K562 (cell line): ENCODE measurements around the gene LPAR5. TPM values are rescaled to one million over a fixed set of nuclear protein-coding genes. Genes with fewer than 3 reads are reported as not detected.

Source experiments
- ATAC-seq: fragments of 200-7000 bp; cut with Tn5 transposase; 3 replicates; pipeline ENCODE4 v1.9.1; 2020; ENCODE audit warnings: moderate library complexity
- BruUV-seq: library from RNA; stranded (reverse); fragments of 400-500 nt; replicated peaks from 2 replicates; lab custom pipeline; 2021; lab: Mats Ljungman, UMichigan
- CTCF ChIA-PET: fragments of 300-600 bp; formaldehyde crosslinking; extraction: SDS; loops from one replicate; lab custom pipeline; 2021; ENCODE audit warnings: low intra/inter-chr PET ratio; lab: Yijun Ruan, JAX
- POLR2A ChIA-PET: fragments of 300-600, 350-650 bp; sonication (Branson Sonifier 250); formaldehyde crosslinking; extraction: SDS; loops from one replicate; lab custom pipeline; 2021; ENCODE audit warnings: antibody characterized with exemption, inconsistent platforms; lab: Yijun Ruan, JAX
- DNase-seq, 4 experiments: peaks; one replicate each; pipeline versions ENCODE4 v3.0.0 to v3.0.0-alpha.2; 2011 to 2018; ENCODE audit warnings: low spot score in 3 of 4, mixed read lengths in 3 of 4; ENCODE audit errors: extremely low read depth in 1 of 4
- FAIRE-seq: peaks from 2 replicates; lab custom pipeline; 2011; peaks lifted over from hg19 to GRCh38; lab: Jason Lieb, UNC
- H2AFZ ChIP-seq: 2 replicates; pipeline ENCODE4 v1.6.0; 2011; ENCODE audit warnings: low read depth, low read length, control low read depth, inconsistent platforms
- H3K27ac ChIP-seq: fragments of 200-600 bp; 3 replicates; pipeline ENCODE4 v1.8.0; 2011; ENCODE audit warnings: low read depth, mild to moderate bottlenecking, control low read depth, inconsistent platforms, low read length, moderate library complexity, mixed read lengths; ENCODE audit errors: extremely low read depth
- H3K27me3 ChIP-seq, 2 experiments: fragments of 300-600 bp in 1 of 2; 2 replicates in 1 of 2; 3 replicates in 1 of 2; pipeline versions ENCODE4 v1.6.0 to v1.8.0; 2011; ENCODE audit warnings: inconsistent platforms in 2 of 2, low read length in 2 of 2, mild to moderate bottlenecking in 1 of 2, mixed read lengths in 1 of 2, moderate library complexity in 1 of 2; ENCODE audit not compliant: control insufficient read depth in 2 of 2, insufficient read depth in 2 of 2
- H3K36me3 ChIP-seq: fragments of 300-600 bp; 3 replicates; pipeline ENCODE4 v1.8.0; 2011; ENCODE audit warnings: mild to moderate bottlenecking, low read length, inconsistent platforms; ENCODE audit not compliant: control insufficient read depth, insufficient read depth
- H3K4me1 ChIP-seq, 2 experiments: fragments of 200-600 bp in 1 of 2; replicated peaks in 1 of 2; 2 replicates in 1 of 2; 3 replicates in 1 of 2; pipeline versions ENCODE4 v1.5.1 to v1.8.0; 2011; ENCODE audit warnings: inconsistent platforms in 2 of 2, low read length in 2 of 2, mild to moderate bottlenecking in 1 of 2, mixed read lengths in 1 of 2, moderate library complexity in 1 of 2; ENCODE audit not compliant: control insufficient read depth in 2 of 2, insufficient read depth in 2 of 2
- H3K4me2 ChIP-seq: 2 replicates; pipeline ENCODE4 v1.6.1; 2011; ENCODE audit warnings: low read length, control low read depth, inconsistent platforms, mixed read lengths; ENCODE audit not compliant: insufficient read depth
- H3K4me3 ChIP-seq: fragments of 200-600 bp; sonication (generic), shearing (Covaris generic); 2 replicates; pipeline ENCODE4 v1.5.1; 2016; ENCODE audit warnings: control low read depth, inconsistent platforms
- H3K79me2 ChIP-seq: fragments of 200-600 bp; 3 replicates; pipeline ENCODE4 v1.8.0; 2011; ENCODE audit warnings: low read length, inconsistent platforms; ENCODE audit not compliant: control insufficient read depth, insufficient read depth
- H3K9ac ChIP-seq, 2 experiments: 2 replicates each; pipeline versions ENCODE4 v1.6.0 to v1.6.1; 2011; ENCODE audit warnings: low read depth in 2 of 2, low read length in 2 of 2, control low read depth in 1 of 2, inconsistent platforms in 1 of 2, mild to moderate bottlenecking in 1 of 2, mixed read lengths in 1 of 2; ENCODE audit not compliant: insufficient read depth in 1 of 2
- H3K9me1 ChIP-seq: one replicate; pipeline ENCODE4 v1.6.0; 2011; ENCODE audit warnings: inconsistent platforms, mild to moderate bottlenecking, low read length, moderate library complexity; ENCODE audit not compliant: control insufficient read depth, insufficient read depth
- H3K9me3 ChIP-seq: replicated peaks from 2 replicates; pipeline ENCODE4 v1.5.1; 2011; ENCODE audit warnings: low read depth, low read length, inconsistent platforms; ENCODE audit not compliant: control insufficient read depth, insufficient read depth
- H4K20me1 ChIP-seq: replicated peaks from 2 replicates; pipeline ENCODE4 v1.6.1; 2011; ENCODE audit warnings: low read length, inconsistent platforms, mixed read lengths; ENCODE audit not compliant: control insufficient read depth, insufficient read depth
- BHLHE40 ChIP-seq: IDR thresholded peaks from 2 replicates; pipeline ENCODE4 v1.6.1; 2011; ENCODE audit warnings: low read length, improper control_type of control experiment
- DPF2 ChIP-seq: fragments of 450-650 bp; IDR thresholded peaks from 2 replicates; pipeline ENCODE4 v1.6.1; 2016
- ETV1 ChIP-seq: fragments of 450-650 bp; conservative IDR thresholded peaks from 2 replicates; pipeline ENCODE4 v1.6.1; 2016; ENCODE audit warnings: missing genetic modification characterization, control low read depth, low read depth, missing compliant biosample characterization
- L3MBTL2 ChIP-seq: fragments of 450-650 bp; IDR thresholded peaks from 2 replicates; pipeline ENCODE4 v1.6.1; 2016; ENCODE audit warnings: mild to moderate bottlenecking, moderate library complexity
- NCOR1 ChIP-seq: fragments of 450-650 bp; IDR thresholded peaks from 2 replicates; pipeline ENCODE4 v1.6.1; 2016; ENCODE audit warnings: mild to moderate bottlenecking, moderate library complexity
- NFE2 ChIP-seq: IDR thresholded peaks from 2 replicates; pipeline ENCODE4 v1.6.1; 2014; ENCODE audit warnings: antibody characterized with exemption, low read depth
- NR4A1 ChIP-seq, 2 experiments: fragments of 250-450 bp in 1 of 2; fragments of 450-650 bp in 1 of 2; sonication (Bioruptor Pico) in 1 of 2; IDR thresholded peaks; 2 replicates each; pipeline versions ENCODE4 v1.4.0 to v1.6.1; 2016 to 2020; ENCODE audit warnings: mild to moderate bottlenecking in 2 of 2, missing compliant biosample characterization in 1 of 2, missing genetic modification characterization in 1 of 2, moderate library complexity in 1 of 2
- SMAD4 ChIP-seq: fragments of 250-450 bp; sonication (Bioruptor Pico); conservative IDR thresholded peaks from 2 replicates; pipeline ENCODE4 v1.8.0; 2021; ENCODE audit warnings: inconsistent platforms, mild to moderate bottlenecking, moderate library complexity
- WGBS: fragments of 100-300 bp; shearing (Covaris generic); methylation state at CpG from one replicate; pipeline ENCODE4 v1.1.6; 2016; ENCODE audit warnings: low coverage, mixed read lengths; ENCODE audit not compliant: insufficient coverage; ENCODE audit errors: missing lambda C conversion rate; 5-methylcytosine and 5-hydroxymethylcytosine counted together
- in situ Hi-C: fragments of 300-500 bp; cut with MboI; formaldehyde crosslinking; loops from 4 replicates; pipeline ENCODE4 v1.15.0; 2018; ENCODE audit warnings: inconsistent platforms, mixed read lengths
- intact Hi-C: fragments of 100-400 bp; cut with micrococcal nuclease; formaldehyde crosslinking; loops from 2 replicates; pipeline ENCODE4 v1.14.2; 2022
- polyA plus RNA-seq, 8 experiments: library from polyadenylated mRNA; depleted of rRNA in 4 of 8; stranded (reverse) in 5 of 8; unstranded in 3 of 8; fragments of >200 nt; fragmentation: Nextera tagmentation in 2 of 8; fragmentation: Illumina TruSeq in 1 of 8; extraction: Ambion mirVana in 2 of 8; extraction: Trizol in 1 of 8; gene quantifications; 2 replicates each; pipeline versions ENCODE4 v1.2.1 to v1.2.3, GENCODE V29; 2011 to 2014; ENCODE audit warnings: inconsistent platforms in 1 of 8, missing spikeins in 1 of 8
- total RNA-seq, 7 experiments: library from RNA; depleted of rRNA in 6 of 7; stranded (reverse); fragments of >200 nt in 6 of 7; fragmentation: Illumina TruSeq in 2 of 7; extraction: Trizol in 2 of 7; gene quantifications; 2 replicates each; pipeline versions ENCODE4 v1.2.1 to v1.2.3, GENCODE V29; 2011 to 2021; ENCODE audit warnings: low replicate concordance in 1 of 7
- TF ChIP-seq, protein P1 (sequence below), 2 experiments: fragments of 450-650 bp; formaldehyde crosslinking in 1 of 2; IDR thresholded peaks; 2 replicates each; pipeline versions ENCODE4 v1.4.0 to v1.6.1; 2014 to 2020; ENCODE audit warnings: mild to moderate bottlenecking in 2 of 2, borderline replicate concordance in 1 of 2, low read depth in 1 of 2
- TF ChIP-seq, protein P2 (sequence below): sonication (generic); formaldehyde crosslinking; IDR thresholded peaks from 2 replicates; pipeline ENCODE4 v1.5.0; 2020; ENCODE audit warnings: missing genetic modification reagents

The LPAR5 gene
- total and polyA plus RNA-seq, 9 of the 15 experiments (the other 6 are each of a cell fraction or from before 2014, with no cell fraction given): 1.3 to 11.7 (median 3.6) TPM

DNA sequence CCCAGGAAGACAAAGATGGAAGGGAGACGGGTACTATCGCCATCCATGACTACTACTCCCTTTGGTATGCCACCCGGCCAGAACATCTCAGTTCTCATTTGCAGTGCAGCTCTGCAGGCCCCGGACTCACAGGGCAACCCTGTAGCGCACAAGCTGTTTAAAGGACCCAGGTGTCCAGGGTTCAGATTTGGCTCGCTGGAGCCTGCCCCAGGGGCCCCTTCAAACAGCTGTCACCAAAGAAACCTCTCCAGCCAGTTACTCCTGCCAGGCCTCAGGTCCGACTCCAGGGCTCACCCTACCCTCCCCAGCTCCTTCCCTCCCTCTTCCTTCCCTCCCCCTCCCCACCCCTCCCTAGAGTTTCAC lies 23.1 kb downstream of the LPAR5 start (continued):
- TF ChIP-seq DPF2: no peak

DNA sequence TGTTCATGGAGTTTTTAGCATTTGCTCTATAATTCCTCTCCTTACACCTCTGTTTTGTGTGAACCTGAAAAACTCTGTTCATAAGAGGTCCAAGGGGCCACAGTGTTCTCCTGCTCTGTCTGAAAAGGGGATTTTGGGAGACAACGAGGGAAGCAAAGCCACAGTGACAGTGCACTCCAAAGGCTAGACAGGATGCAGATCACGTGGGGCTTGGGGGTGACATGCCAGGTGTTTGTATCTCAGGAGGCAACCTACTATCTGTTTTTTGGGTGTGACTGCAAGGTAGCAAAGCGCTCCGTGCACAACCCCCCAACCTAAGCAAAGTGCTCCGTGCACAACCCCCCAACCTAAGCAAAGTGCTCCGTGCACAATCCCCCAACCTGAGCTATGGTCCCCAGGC lies 23.5 kb downstream of the LPAR5 start:
- ChIA-PET CTCF (no interaction called here), POLR2A (interaction anchor here (0.6 to 1.7 kb wide), 4 partner anchors 8 to 259 kb away, joined by 3 to 4 read pairs (median 3); no protein-coding TSS in a partner anchor)
- H3K4me3 ChIP-seq: peak overlapping the region; percentile 32; the same call in 1 of the 2 replicates
- no peaks in the 10 kb centered on the region for H3K36me3 ChIP-seq
- no peaks in the 10 kb centered on the region for H3K9me3 ChIP-seq
- peak; percentile 60 for FAIRE-seq
- intact Hi-C loops: loop anchor here (10.0 kb wide), 1 partner anchor 213 kb away; the partner anchor contains the start of genes GPR162 and P3H3
- peak overlapping the region; percentile 60 for H2AFZ ChIP-seq
- no peak for ATAC-seq
- H3K4me2 ChIP-seq: peak overlapping the region; percentile 80
- no peaks in the 10 kb centered on the region for H3K9me1 ChIP-seq
- peaks cover 36 to 54% of the 10 kb centered on the region in 2 experiments for H3K4me1 ChIP-seq
- no TSS peak for BruUV-seq
- 13% methylated on average over 6 of the region's 6 CpGs for WGBS
- in situ Hi-C loops: no loop called here
- H4K20me1 ChIP-seq: no peaks in the 10 kb centered on the region
- no peaks in the 10 kb centered on the region for H3K27me3 ChIP-seq
- H3K27ac ChIP-seq: peak overlapping the region; percentile 100
- DNase-seq: peak in 1 of 4 experiments; percentile 59
- H3K9ac ChIP-seq: peak overlapping the region; percentile 71 to 83; a peak in 3 of 4 replicates
- H3K79me2 ChIP-seq: no peaks in the 10 kb centered on the region; the same call in 2 of the 3 replicates
- TF ChIP-seq, protein P1, sequence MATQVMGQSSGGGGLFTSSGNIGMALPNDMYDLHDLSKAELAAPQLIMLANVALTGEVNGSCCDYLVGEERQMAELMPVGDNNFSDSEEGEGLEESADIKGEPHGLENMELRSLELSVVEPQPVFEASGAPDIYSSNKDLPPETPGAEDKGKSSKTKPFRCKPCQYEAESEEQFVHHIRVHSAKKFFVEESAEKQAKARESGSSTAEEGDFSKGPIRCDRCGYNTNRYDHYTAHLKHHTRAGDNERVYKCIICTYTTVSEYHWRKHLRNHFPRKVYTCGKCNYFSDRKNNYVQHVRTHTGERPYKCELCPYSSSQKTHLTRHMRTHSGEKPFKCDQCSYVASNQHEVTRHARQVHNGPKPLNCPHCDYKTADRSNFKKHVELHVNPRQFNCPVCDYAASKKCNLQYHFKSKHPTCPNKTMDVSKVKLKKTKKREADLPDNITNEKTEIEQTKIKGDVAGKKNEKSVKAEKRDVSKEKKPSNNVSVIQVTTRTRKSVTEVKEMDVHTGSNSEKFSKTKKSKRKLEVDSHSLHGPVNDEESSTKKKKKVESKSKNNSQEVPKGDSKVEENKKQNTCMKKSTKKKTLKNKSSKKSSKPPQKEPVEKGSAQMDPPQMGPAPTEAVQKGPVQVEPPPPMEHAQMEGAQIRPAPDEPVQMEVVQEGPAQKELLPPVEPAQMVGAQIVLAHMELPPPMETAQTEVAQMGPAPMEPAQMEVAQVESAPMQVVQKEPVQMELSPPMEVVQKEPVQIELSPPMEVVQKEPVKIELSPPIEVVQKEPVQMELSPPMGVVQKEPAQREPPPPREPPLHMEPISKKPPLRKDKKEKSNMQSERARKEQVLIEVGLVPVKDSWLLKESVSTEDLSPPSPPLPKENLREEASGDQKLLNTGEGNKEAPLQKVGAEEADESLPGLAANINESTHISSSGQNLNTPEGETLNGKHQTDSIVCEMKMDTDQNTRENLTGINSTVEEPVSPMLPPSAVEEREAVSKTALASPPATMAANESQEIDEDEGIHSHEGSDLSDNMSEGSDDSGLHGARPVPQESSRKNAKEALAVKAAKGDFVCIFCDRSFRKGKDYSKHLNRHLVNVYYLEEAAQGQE (IDR thresholded peaks at IDR 0.05; ENCODE audit: borderline replicate concordance): peak; percentile 18; the same call in 1 of the 2 replicates
- TF ChIP-seq, protein P1 (CRISPR knock-in tag; IDR thresholded peaks at IDR 0.05; ENCODE audit: low read depth): no peak
- TF ChIP-seq NFE2 (peak; percentile 62), SMAD4 (CRISPR knock-in tag) (no peak; the same call in 1 of the 2 replicates), NR4A1 (CRISPR knock-in tag; IDR thresholded peaks at IDR 0.05) (no peak), NR4A1 (tag; IDR thresholded peaks at IDR 0.05) (0 out of 2 replicates have a peak, but pooled peaks have one; percentile 11), NCOR1 (no peak), ETV1 (tag) (no peak), BHLHE40 (peak; percentile 36; the same call in 1 of the 2 replicates), L3MBTL2 (0 out of 2 replicates have a peak, but pooled peaks have one; percentile 14)
- TF ChIP-seq, protein P2, sequence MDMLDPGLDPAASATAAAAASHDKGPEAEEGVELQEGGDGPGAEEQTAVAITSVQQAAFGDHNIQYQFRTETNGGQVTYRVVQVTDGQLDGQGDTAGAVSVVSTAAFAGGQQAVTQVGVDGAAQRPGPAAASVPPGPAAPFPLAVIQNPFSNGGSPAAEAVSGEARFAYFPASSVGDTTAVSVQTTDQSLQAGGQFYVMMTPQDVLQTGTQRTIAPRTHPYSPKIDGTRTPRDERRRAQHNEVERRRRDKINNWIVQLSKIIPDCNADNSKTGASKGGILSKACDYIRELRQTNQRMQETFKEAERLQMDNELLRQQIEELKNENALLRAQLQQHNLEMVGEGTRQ: peak; percentile 79
